Measurements from ENCODE around the gene FAM229B.

FAM229B gene

GRCh38 chr6:112145080-112145573, 57.7 kb downstream of the FAM229B start:
- DNase-seq = no peak

GRCh38 chr6:112148103-112148502, 60.7 kb downstream of the FAM229B start:
- no peak for DNase-seq

GRCh38 chr6:112149236-112149635, 61.8 kb downstream of the FAM229B start:
- no peak for DNase-seq

GRCh38 chr6:112149719-112150263, 62.4 kb downstream of the FAM229B start:
- DNase-seq = no peak

- no peak for DNase-seq
These were observed 63.0 kb downstream of the FAM229B start for GRCh38 chr6:112150363-112150762.

Measured in DMS153 (cell line).